HL-60 (cell line): Measurements from ENCODE around the gene CEP128.

ENCODE experiments used
- GABPA ChIP-seq: IDR thresholded peaks from 2 replicates; pipeline ENCODE4 v1.6.1; 2012; ENCODE audit warnings: low read depth
- SPI1 ChIP-seq: IDR thresholded peaks from 2 replicates; pipeline ENCODE4 v1.6.1; 2012; ENCODE audit warnings: low read depth, mild to moderate bottlenecking, borderline replicate concordance
- TF ChIP-seq, protein P1 (sequence below): IDR thresholded peaks from 2 replicates; pipeline ENCODE4 v1.6.1; 2012; ENCODE audit warnings: low read depth; ENCODE audit not compliant: insufficient replicate concordance
- TF ChIP-seq, protein P2 (sequence below): IDR thresholded peaks from one replicate; pipeline ENCODE4 v1.5.1; 2011; ENCODE audit warnings: low read length, control low read depth, inconsistent platforms; ENCODE audit not compliant: insufficient read depth

- TF ChIP-seq, protein P1, sequence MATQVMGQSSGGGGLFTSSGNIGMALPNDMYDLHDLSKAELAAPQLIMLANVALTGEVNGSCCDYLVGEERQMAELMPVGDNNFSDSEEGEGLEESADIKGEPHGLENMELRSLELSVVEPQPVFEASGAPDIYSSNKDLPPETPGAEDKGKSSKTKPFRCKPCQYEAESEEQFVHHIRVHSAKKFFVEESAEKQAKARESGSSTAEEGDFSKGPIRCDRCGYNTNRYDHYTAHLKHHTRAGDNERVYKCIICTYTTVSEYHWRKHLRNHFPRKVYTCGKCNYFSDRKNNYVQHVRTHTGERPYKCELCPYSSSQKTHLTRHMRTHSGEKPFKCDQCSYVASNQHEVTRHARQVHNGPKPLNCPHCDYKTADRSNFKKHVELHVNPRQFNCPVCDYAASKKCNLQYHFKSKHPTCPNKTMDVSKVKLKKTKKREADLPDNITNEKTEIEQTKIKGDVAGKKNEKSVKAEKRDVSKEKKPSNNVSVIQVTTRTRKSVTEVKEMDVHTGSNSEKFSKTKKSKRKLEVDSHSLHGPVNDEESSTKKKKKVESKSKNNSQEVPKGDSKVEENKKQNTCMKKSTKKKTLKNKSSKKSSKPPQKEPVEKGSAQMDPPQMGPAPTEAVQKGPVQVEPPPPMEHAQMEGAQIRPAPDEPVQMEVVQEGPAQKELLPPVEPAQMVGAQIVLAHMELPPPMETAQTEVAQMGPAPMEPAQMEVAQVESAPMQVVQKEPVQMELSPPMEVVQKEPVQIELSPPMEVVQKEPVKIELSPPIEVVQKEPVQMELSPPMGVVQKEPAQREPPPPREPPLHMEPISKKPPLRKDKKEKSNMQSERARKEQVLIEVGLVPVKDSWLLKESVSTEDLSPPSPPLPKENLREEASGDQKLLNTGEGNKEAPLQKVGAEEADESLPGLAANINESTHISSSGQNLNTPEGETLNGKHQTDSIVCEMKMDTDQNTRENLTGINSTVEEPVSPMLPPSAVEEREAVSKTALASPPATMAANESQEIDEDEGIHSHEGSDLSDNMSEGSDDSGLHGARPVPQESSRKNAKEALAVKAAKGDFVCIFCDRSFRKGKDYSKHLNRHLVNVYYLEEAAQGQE = no peak
- TF ChIP-seq, protein P2, sequence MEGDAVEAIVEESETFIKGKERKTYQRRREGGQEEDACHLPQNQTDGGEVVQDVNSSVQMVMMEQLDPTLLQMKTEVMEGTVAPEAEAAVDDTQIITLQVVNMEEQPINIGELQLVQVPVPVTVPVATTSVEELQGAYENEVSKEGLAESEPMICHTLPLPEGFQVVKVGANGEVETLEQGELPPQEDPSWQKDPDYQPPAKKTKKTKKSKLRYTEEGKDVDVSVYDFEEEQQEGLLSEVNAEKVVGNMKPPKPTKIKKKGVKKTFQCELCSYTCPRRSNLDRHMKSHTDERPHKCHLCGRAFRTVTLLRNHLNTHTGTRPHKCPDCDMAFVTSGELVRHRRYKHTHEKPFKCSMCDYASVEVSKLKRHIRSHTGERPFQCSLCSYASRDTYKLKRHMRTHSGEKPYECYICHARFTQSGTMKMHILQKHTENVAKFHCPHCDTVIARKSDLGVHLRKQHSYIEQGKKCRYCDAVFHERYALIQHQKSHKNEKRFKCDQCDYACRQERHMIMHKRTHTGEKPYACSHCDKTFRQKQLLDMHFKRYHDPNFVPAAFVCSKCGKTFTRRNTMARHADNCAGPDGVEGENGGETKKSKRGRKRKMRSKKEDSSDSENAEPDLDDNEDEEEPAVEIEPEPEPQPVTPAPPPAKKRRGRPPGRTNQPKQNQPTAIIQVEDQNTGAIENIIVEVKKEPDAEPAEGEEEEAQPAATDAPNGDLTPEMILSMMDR = no peak
- no peak for TF ChIP-seq GABPA
- TF ChIP-seq SPI1 = no peak
Measured at GRCh38 chr14:80485764-80486163, 455.8 kb downstream of the CEP128 start.
